Dendritic cell treated with granulocyte-macrophage colony-stimulating factor and Interleukin-4, amounts not matched to agents 40 ng/mL and 50 ng/mL, for 4 days (primary cell): ENCODE data around the gene CTXND1.

ENCODE experiments used
- H3K27ac Mint-ChIP-seq: one replicate; pipeline ENCODE4 v1.8.0; 2022; ENCODE audit warnings: mild to moderate bottlenecking, mixed read lengths
- H3K27me3 Mint-ChIP-seq: one replicate; pipeline ENCODE4 v1.8.0; 2022; ENCODE audit warnings: mild to moderate bottlenecking, mixed read lengths
- H3K36me3 Mint-ChIP-seq: one replicate; pipeline ENCODE4 v1.8.0; 2022; ENCODE audit warnings: low read depth, mixed read lengths
- H3K4me1 Mint-ChIP-seq: one replicate; pipeline ENCODE4 v1.8.0; 2022; ENCODE audit warnings: low read depth, mixed read lengths
- H3K4me3 Mint-ChIP-seq: one replicate; pipeline ENCODE4 v1.8.0; 2022; ENCODE audit warnings: mild to moderate bottlenecking, moderate library complexity, mixed read lengths
- H3K9me3 Mint-ChIP-seq: one replicate; pipeline ENCODE4 v1.8.0; 2022; ENCODE audit warnings: mixed read lengths
- intact Hi-C: fragments of 100-400 bp; cut with micrococcal nuclease; formaldehyde crosslinking; loops from one replicate; pipeline ENCODE4 v1.15.0; 2022

The CTXND1 gene

GRCh38 chr15:80242802-80243201, 9.2 kb downstream of the CTXND1 start:
- Mint-ChIP-seq H3K9me3 (no peaks in the 10 kb centered on the region), H3K27me3 (peaks cover 40% of the 10 kb centered on the region), H3K4me3 (no peak overlapping the region), H3K4me1 (no peaks in the 10 kb centered on the region), H3K27ac (no peak overlapping the region), H3K36me3 (no peaks in the 10 kb centered on the region)
- intact Hi-C loops: no loop called here

DNA sequence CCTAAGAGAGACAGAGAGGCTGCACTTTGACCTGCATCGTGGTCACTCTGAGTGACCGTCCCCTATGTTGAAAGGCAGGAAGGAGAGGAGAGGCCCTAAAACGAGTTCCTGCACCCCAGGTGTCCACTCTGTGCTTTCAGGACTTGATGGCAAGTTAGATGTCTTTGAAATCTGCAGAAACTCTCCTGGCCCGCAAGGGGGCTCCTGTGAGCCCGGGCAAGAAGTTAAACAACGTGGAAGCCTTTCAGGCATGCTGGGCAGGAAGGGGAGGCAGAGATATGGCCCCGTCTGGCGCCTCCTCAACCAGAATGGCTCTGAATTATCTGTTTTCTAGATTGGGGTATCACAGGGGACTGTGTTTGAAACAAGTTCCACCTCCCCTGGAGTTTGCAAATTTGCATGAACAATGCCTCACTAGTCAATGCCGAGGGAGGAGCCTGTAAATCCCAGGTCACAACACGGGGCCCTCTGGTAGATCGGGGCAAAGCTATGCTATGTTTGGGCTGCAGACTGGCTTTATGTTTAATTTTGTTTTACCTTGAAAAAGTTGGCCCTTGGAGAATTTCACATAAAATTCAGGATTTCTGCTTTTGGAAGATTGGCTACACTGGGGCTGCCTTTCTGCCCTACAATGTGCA, 9.8 kb downstream of the CTXND1 start:
- no peak overlapping the region for H3K4me3 Mint-ChIP-seq
- intact Hi-C loops: no loop called here
- no peak overlapping the region for H3K27ac Mint-ChIP-seq
- H3K9me3 Mint-ChIP-seq: no peaks in the 10 kb centered on the region
- H3K4me1 Mint-ChIP-seq: no peaks in the 10 kb centered on the region
- no peaks in the 10 kb centered on the region for H3K36me3 Mint-ChIP-seq
- H3K27me3 Mint-ChIP-seq: peaks cover 37% of the 10 kb centered on the region

- Mint-ChIP-seq H3K4me1 (no peaks in the 10 kb centered on the region), H3K36me3 (no peaks in the 10 kb centered on the region), H3K27me3 (peaks cover 32% of the 10 kb centered on the region), H3K9me3 (no peaks in the 10 kb centered on the region), H3K27ac (no peak overlapping the region), H3K4me3 (no peak overlapping the region)
- intact Hi-C loops: no loop called here
Observed at GRCh38 chr15:80241508-80241907, 10.5 kb downstream of the CTXND1 start.

DNA sequence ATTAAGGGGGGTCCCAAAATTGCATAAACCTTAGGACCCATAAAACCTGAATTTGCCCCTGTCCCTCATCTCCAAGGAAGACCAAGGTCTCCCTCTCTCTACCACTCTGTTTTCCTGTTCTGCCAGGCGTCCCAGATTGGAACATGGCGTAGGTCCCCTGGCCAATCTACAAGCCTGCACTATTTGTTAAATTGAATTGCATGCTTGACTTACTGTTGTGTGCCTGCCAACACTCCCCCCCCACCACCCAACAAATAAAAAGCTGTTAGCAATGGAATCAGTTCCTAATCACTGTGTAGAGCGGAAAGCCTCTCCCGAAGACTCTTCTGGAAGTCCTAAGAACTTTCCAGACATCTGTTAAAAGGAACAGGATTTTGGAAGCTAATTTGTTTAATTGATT, 11.7 kb downstream of the CTXND1 start:
- peaks cover 27% of the 10 kb centered on the region for H3K27me3 Mint-ChIP-seq
- no peaks in the 10 kb centered on the region for H3K36me3 Mint-ChIP-seq
- H3K27ac Mint-ChIP-seq: no peak overlapping the region
- no peaks in the 10 kb centered on the region for H3K9me3 Mint-ChIP-seq
- H3K4me1 Mint-ChIP-seq: no peaks in the 10 kb centered on the region
- H3K4me3 Mint-ChIP-seq: no peak overlapping the region
- intact Hi-C loops: no loop called here

DNA sequence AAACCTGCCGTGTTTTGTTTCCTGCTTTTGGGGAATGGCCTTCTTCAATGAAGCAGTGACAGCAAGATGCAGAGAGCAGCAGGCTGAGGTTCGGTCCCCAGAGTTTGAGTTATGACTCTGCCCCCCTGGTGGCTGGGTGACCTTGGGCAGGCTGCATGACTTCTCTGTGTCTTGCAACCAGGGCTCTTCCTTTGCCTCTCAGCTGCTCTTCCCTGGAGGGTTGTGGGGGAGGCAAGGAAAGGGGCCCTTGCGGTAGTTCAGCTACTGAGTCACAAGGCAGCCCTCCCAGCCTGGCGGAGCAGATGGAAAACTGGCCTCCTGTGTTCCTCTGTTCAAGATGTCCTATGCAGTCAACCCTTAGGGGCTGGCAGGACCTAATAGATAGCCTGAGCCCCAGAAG, 17.1 kb downstream of the CTXND1 start:
- Mint-ChIP-seq H3K27me3 (peaks cover 28% of the 10 kb centered on the region), H3K36me3 (no peaks in the 10 kb centered on the region), H3K27ac (no peak overlapping the region), H3K4me3 (no peak overlapping the region), H3K9me3 (no peaks in the 10 kb centered on the region), H3K4me1 (no peaks in the 10 kb centered on the region)
- intact Hi-C loops: no loop called here

- intact Hi-C loops: no loop called here
- Mint-ChIP-seq H3K4me3 (no peak overlapping the region), H3K4me1 (no peaks in the 10 kb centered on the region), H3K9me3 (no peaks in the 10 kb centered on the region), H3K27ac (no peak overlapping the region), H3K27me3 (peaks cover 30% of the 10 kb centered on the region), H3K36me3 (no peaks in the 10 kb centered on the region)
Observed at GRCh38 chr15:80233581-80233980, 18.4 kb downstream of the CTXND1 start.

DNA sequence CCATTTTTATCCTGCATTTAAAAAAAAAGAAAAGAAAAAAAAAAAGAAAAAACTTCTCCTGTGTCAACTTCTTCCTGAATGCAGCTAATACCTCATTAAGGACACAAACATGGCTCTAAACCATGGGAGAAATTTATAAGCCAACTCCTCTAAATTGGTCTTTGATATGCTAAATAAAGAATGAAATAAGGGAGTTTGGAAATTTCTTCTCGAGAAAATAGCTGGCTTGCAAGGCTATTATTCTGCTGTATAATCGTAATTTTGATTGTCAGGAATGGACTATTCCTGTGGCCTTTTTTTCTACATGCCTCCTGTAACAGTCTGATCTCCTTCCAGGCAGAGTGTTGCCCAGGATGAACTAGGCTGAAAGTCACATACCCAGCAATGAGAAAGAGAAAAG, 20.6 kb downstream of the CTXND1 start:
- Mint-ChIP-seq H3K27me3 (peaks cover 34% of the 10 kb centered on the region), H3K9me3 (no peaks in the 10 kb centered on the region), H3K4me1 (peaks cover 2% of the 10 kb centered on the region), H3K27ac (no peak overlapping the region), H3K4me3 (no peak overlapping the region), H3K36me3 (no peaks in the 10 kb centered on the region)
- intact Hi-C loops: no loop called here

- Mint-ChIP-seq H3K9me3 (no peaks in the 10 kb centered on the region), H3K27ac (no peak overlapping the region), H3K4me3 (no peak overlapping the region), H3K27me3 (peaks cover 32% of the 10 kb centered on the region), H3K4me1 (peaks cover 4% of the 10 kb centered on the region), H3K36me3 (no peaks in the 10 kb centered on the region)
- intact Hi-C loops: no loop called here
Observed at GRCh38 chr15:80228959-80229610, 22.9 kb downstream of the CTXND1 start.

DNA sequence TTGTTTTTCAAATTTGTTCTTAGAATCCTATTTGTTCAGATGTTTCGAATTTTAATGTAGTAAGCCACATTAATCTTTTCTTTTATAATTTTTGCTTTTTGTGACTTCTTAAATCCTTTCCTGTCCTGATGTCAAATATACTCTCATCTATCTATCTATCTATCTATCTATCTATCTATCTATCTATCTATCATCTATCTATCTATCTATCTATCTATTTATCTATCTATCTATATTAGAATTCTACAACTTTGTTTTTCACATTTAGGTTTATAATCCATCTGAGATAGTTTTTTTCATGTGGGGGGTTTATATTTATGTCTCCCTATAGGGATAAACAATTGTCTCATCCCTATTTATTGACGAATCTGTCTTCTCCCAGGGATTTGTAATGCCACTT, 32.1 kb downstream of the CTXND1 start:
- Mint-ChIP-seq H3K9me3 (no peaks in the 10 kb centered on the region), H3K27ac (no peak overlapping the region), H3K36me3 (no peaks in the 10 kb centered on the region), H3K4me3 (no peak overlapping the region), H3K27me3 (peaks cover 6% of the 10 kb centered on the region), H3K4me1 (no peaks in the 10 kb centered on the region)
- intact Hi-C loops: no loop called here

- no peak overlapping the region for H3K4me3 Mint-ChIP-seq
- no peaks in the 10 kb centered on the region for H3K4me1 Mint-ChIP-seq
- intact Hi-C loops: no loop called here
- no peaks in the 10 kb centered on the region for H3K36me3 Mint-ChIP-seq
- peaks cover 6% of the 10 kb centered on the region for H3K27me3 Mint-ChIP-seq
- H3K27ac Mint-ChIP-seq: no peak overlapping the region
- H3K9me3 Mint-ChIP-seq: peaks cover 9% of the 10 kb centered on the region
Observed at GRCh38 chr15:80217327-80217900, 34.6 kb downstream of the CTXND1 start.

- H3K9me3 Mint-ChIP-seq: peaks cover 9% of the 10 kb centered on the region
- no peaks in the 10 kb centered on the region for H3K36me3 Mint-ChIP-seq
- intact Hi-C loops: no loop called here
- H3K27ac Mint-ChIP-seq: no peak overlapping the region
- peaks cover 6% of the 10 kb centered on the region for H3K27me3 Mint-ChIP-seq
- no peaks in the 10 kb centered on the region for H3K4me1 Mint-ChIP-seq
- no peak overlapping the region for H3K4me3 Mint-ChIP-seq
Observed at GRCh38 chr15:80216911-80217310, 35.1 kb downstream of the CTXND1 start.

GRCh38 chr15:80216141-80216540, 35.9 kb downstream of the CTXND1 start:
- no peaks in the 10 kb centered on the region for H3K36me3 Mint-ChIP-seq
- H3K27ac Mint-ChIP-seq: no peak overlapping the region
- H3K9me3 Mint-ChIP-seq: peaks cover 9% of the 10 kb centered on the region
- H3K4me1 Mint-ChIP-seq: peaks cover 5% of the 10 kb centered on the region
- intact Hi-C loops: no loop called here
- H3K27me3 Mint-ChIP-seq: peaks cover 6% of the 10 kb centered on the region
- no peak overlapping the region for H3K4me3 Mint-ChIP-seq

- Mint-ChIP-seq H3K36me3 (no peaks in the 10 kb centered on the region), H3K4me1 (peaks cover 18% of the 10 kb centered on the region)
Observed at GRCh38 chr15:80214910-80215309, 37.1 kb downstream of the CTXND1 start.

GRCh38 chr15:80211976-80212375, 40.0 kb downstream of the CTXND1 start:
- H3K27me3 Mint-ChIP-seq: peaks cover 5% of the 10 kb centered on the region

More at GRCh38 chr15:80214910-80215309, 37.1 kb downstream of the CTXND1 start:
- no peak overlapping the region for H3K27ac Mint-ChIP-seq
- intact Hi-C loops: no loop called here
- H3K9me3 Mint-ChIP-seq: peaks cover 9% of the 10 kb centered on the region
- H3K27me3 Mint-ChIP-seq: peaks cover 4% of the 10 kb centered on the region
- H3K4me3 Mint-ChIP-seq: no peak overlapping the region

More at GRCh38 chr15:80211976-80212375, 40.0 kb downstream of the CTXND1 start:
- Mint-ChIP-seq H3K36me3 (no peaks in the 10 kb centered on the region), H3K27ac (no peak overlapping the region), H3K4me3 (no peak overlapping the region), H3K4me1 (peaks cover 18% of the 10 kb centered on the region), H3K9me3 (peaks cover 9% of the 10 kb centered on the region)
- intact Hi-C loops: no loop called here
